ENCODE measurements around the gene CDT1. TPM values are rescaled to one million over a fixed set of nuclear protein-coding genes. Genes with fewer than 3 reads are reported as not detected.

The CDT1 gene
- total RNA-seq, 2 donors from 2014 or later, result 1.0 to 2.3 TPM

GRCh38 chr16:88793251-88793954, 10.2 kb upstream of the CDT1 start:
- ATAC-seq (no peak), DNase-seq (no peak)
- intact Hi-C loops (cut with DNase I), result no loop called here

- intact Hi-C loops (cut with DNase I), result no loop called here
Observed at GRCh38 chr16:88796278-88796677, 7.3 kb upstream of the CDT1 start.

GRCh38 chr16:88798073-88798472, 5.5 kb upstream of the CDT1 start:
- no peak for ATAC-seq
- intact Hi-C loops (cut with DNase I), result no loop called here
- DNase-seq, result no peak

More at GRCh38 chr16:88796278-88796677, 7.3 kb upstream of the CDT1 start:
- no peak for DNase-seq
- ATAC-seq, result no peak

- no peak for ATAC-seq
- DNase-seq, result no peak
- intact Hi-C loops (cut with DNase I), result no loop called here
Observed at GRCh38 chr16:88798772-88799455, 4.7 kb upstream of the CDT1 start.

- intact Hi-C loops (cut with DNase I), result no loop called here
- DNase-seq (no peak), ATAC-seq (no peak)
Observed at GRCh38 chr16:88799569-88800276, 3.9 kb upstream of the CDT1 start.

- intact Hi-C loops (cut with DNase I), result no loop called here
- DNase-seq (no peak), ATAC-seq (no peak)
Observed at GRCh38 chr16:88800277-88800592, 3.4 kb upstream of the CDT1 start.

- ATAC-seq, result no peak
- intact Hi-C loops (cut with DNase I), result no loop called here
- no peak for DNase-seq
Observed at GRCh38 chr16:88804173-88804551, 573 bp downstream of the CDT1 start.

- ATAC-seq (no peak), DNase-seq (no peak)
- intact Hi-C loops (cut with DNase I), result no loop called here
Observed at GRCh38 chr16:88804552-88805339, 1.2 kb downstream of the CDT1 start.

- intact Hi-C loops (cut with DNase I), result no loop called here
- no peak for ATAC-seq
- DNase-seq, result no peak
Observed at GRCh38 chr16:88805340-88805715, 1.7 kb downstream of the CDT1 start.

- intact Hi-C loops (cut with DNase I), result no loop called here
- ATAC-seq (no peak), DNase-seq (no peak)
Observed at GRCh38 chr16:88805887-88806393, 2.4 kb downstream of the CDT1 start.

- DNase-seq (no peak), ATAC-seq (no peak)
- intact Hi-C loops (cut with DNase I), result no loop called here
Observed at GRCh38 chr16:88806491-88807111, 3.0 kb downstream of the CDT1 start.

- ATAC-seq, result no peak
- intact Hi-C loops (cut with DNase I), result no loop called here
- no peak for DNase-seq
Observed at GRCh38 chr16:88807142-88807625, 3.6 kb downstream of the CDT1 start.

- no peak for ATAC-seq
- DNase-seq, result no peak
- intact Hi-C loops (cut with DNase I), result no loop called here
Observed at GRCh38 chr16:88807626-88808453, 4.3 kb downstream of the CDT1 start.

- DNase-seq, result no peak
Observed at GRCh38 chr16:88809068-88809675, 5.6 kb downstream of the CDT1 start.

GRCh38 chr16:88809676-88810165, 6.1 kb downstream of the CDT1 start:
- DNase-seq (no peak), ATAC-seq (no peak)
- intact Hi-C loops (cut with DNase I), result loop anchor here (10.0 kb wide), 2 partner anchors 355 to 405 kb away; partner anchors contain the start of gene ZNF778 (in 1 of the 2)

More at GRCh38 chr16:88809068-88809675, 5.6 kb downstream of the CDT1 start:
- intact Hi-C loops (cut with DNase I), result no loop called here
- no peak for ATAC-seq

- intact Hi-C loops (cut with DNase I), result loop anchor here (10.0 kb wide), 2 partner anchors 354 to 404 kb away; partner anchors contain the start of gene ZNF778 (in 1 of the 2)
- no peak for ATAC-seq
- no peak for DNase-seq
Observed at GRCh38 chr16:88810166-88810911, 6.8 kb downstream of the CDT1 start.

All from left cardiac atrium (tissue), 4 donors.